Liver (tissue), 9 donors: ENCODE data around the gene TMEM107. TPM values are rescaled to one million over a fixed set of nuclear protein-coding genes. Genes with fewer than 3 reads are reported as not detected.
A peak's percentile ranks its signal among the peaks of the same experiment; 100 is the strongest.

Experiments used
- DNase-seq: peaks from one replicate; pipeline ENCODE4 v3.0.0-alpha.2; 2017; ENCODE audit warnings: low spot score
- H3K27ac ChIP-seq, 2 donors: one replicate each; pipeline ENCODE4 v1.7.0; 2013; ENCODE audit warnings: inconsistent platforms in 2 of 2, low read length in 2 of 2, control low read depth in 1 of 2, low read depth in 1 of 2, mild to moderate bottlenecking in 1 of 2
- H3K27me3 ChIP-seq, 4 donors: one replicate each; pipeline versions ENCODE4 v1.6.1 to v1.7.0; 2013; ENCODE audit warnings: low read length in 3 of 4, inconsistent platforms in 1 of 4, mild to moderate bottlenecking in 1 of 4, moderate library complexity in 1 of 4; ENCODE audit not compliant: control insufficient read depth in 4 of 4, insufficient read depth in 4 of 4
- H3K36me3 ChIP-seq, 4 donors: one replicate each; pipeline versions ENCODE4 v1.6.1 to v1.7.0; 2013; ENCODE audit warnings: low read length in 3 of 4, mild to moderate bottlenecking in 3 of 4, low read depth in 1 of 4, moderate library complexity in 1 of 4; ENCODE audit not compliant: control insufficient read depth in 4 of 4, insufficient read depth in 3 of 4
- H3K4me1 ChIP-seq, 4 donors: one replicate each; pipeline versions ENCODE4 v1.6.1 to v1.7.0; 2013; ENCODE audit warnings: low read length in 3 of 4, mild to moderate bottlenecking in 3 of 4, moderate library complexity in 1 of 4; ENCODE audit not compliant: control insufficient read depth in 4 of 4, insufficient read depth in 4 of 4
- H3K4me3 ChIP-seq, 3 donors: one replicate each; pipeline versions ENCODE4 v1.6.1 to v1.7.0; 2013; ENCODE audit warnings: low read length in 3 of 3, control low read depth in 1 of 3, low read depth in 1 of 3, mild to moderate bottlenecking in 1 of 3
- H3K9ac ChIP-seq, 2 donors: one replicate each; pipeline ENCODE4 v1.7.0; 2013; ENCODE audit warnings: low read length in 2 of 2, mild to moderate bottlenecking in 2 of 2, moderate library complexity in 2 of 2, control low read depth in 1 of 2, low read depth in 1 of 2
- H3K9me3 ChIP-seq, 4 donors: one replicate each; pipeline versions ENCODE4 v1.6.1 to v1.7.0; 2013; ENCODE audit warnings: low read length in 3 of 4; ENCODE audit not compliant: control insufficient read depth in 4 of 4
- EGR1 ChIP-seq, 2 donors: IDR thresholded peaks; 2 replicates each; pipeline ENCODE4 v1.6.1; 2016 to 2018; ENCODE audit warnings: antibody characterized with exemption in 2 of 2, low read depth in 2 of 2
- FOXA1 ChIP-seq: IDR thresholded peaks from 2 replicates; pipeline ENCODE4 v1.6.1; 2016; ENCODE audit warnings: antibody characterized with exemption
- FOXA2 ChIP-seq: IDR thresholded peaks from 2 replicates; pipeline ENCODE4 v1.6.1; 2016; ENCODE audit warnings: antibody characterized with exemption
- GABPA ChIP-seq, 2 donors: IDR thresholded peaks in 1 of 2; conservative IDR thresholded peaks in 1 of 2; 2 replicates each; pipeline ENCODE4 v1.6.1; 2016; ENCODE audit warnings: antibody characterized with exemption in 2 of 2, mild to moderate bottlenecking in 1 of 2, moderate library complexity in 1 of 2
- HNF4A ChIP-seq, 2 donors: conservative IDR thresholded peaks; 2 replicates each; pipeline ENCODE4 v1.6.1; 2016; ENCODE audit warnings: antibody characterized with exemption in 2 of 2, mild to moderate bottlenecking in 2 of 2
- HNF4G ChIP-seq: IDR thresholded peaks from 2 replicates; pipeline ENCODE4 v1.6.1; 2016; ENCODE audit warnings: antibody characterized with exemption
- JUND ChIP-seq, 2 donors: IDR thresholded peaks; 2 replicates each; pipeline ENCODE4 v1.6.1; 2016; ENCODE audit warnings: antibody characterized with exemption in 2 of 2
- MAX ChIP-seq: IDR thresholded peaks from 2 replicates; pipeline ENCODE4 v1.6.1; 2016; ENCODE audit warnings: antibody characterized with exemption
- NR2F2 ChIP-seq: IDR thresholded peaks from 2 replicates; pipeline ENCODE4 v1.6.1; 2016; ENCODE audit warnings: antibody characterized with exemption
- RAD21 ChIP-seq, 2 donors: IDR thresholded peaks; 2 replicates each; pipeline ENCODE4 v1.6.1; 2016; ENCODE audit warnings: antibody characterized with exemption in 2 of 2, mild to moderate bottlenecking in 2 of 2
- RXRA ChIP-seq, 2 donors: IDR thresholded peaks; 2 replicates each; pipeline ENCODE4 v1.6.1; 2017 to 2018; ENCODE audit warnings: antibody characterized with exemption in 2 of 2, mild to moderate bottlenecking in 1 of 2
- SP1 ChIP-seq: IDR thresholded peaks from 2 replicates; pipeline ENCODE4 v1.6.1; 2018; ENCODE audit warnings: antibody characterized with exemption, mild to moderate bottlenecking
- TAF1 ChIP-seq: conservative IDR thresholded peaks from 2 replicates; pipeline ENCODE4 v1.6.1; 2016; ENCODE audit warnings: antibody characterized with exemption, mild to moderate bottlenecking
- YY1 ChIP-seq: IDR thresholded peaks from 2 replicates; pipeline ENCODE4 v1.6.1; 2016; ENCODE audit warnings: antibody characterized with exemption, mild to moderate bottlenecking
- ZBTB33 ChIP-seq: IDR thresholded peaks from 2 replicates; pipeline ENCODE4 v1.6.1; 2016; ENCODE audit warnings: antibody characterized with exemption
- WGBS: extraction: QIAGEN DNeasy Blood & Tissue Kit; methylation state at CpG from one replicate; pipeline ENCODE4 v1.1.7; 2013; 5-methylcytosine and 5-hydroxymethylcytosine counted together
- polyA plus RNA-seq, 2 donors: library from polyadenylated mRNA; stranded (reverse) in 1 of 2; unstranded in 1 of 2; fragments of 200-250 nt in 1 of 2; fragments of >200 nt in 1 of 2; fragmentation: Nextera tagmentation in 1 of 2; extraction: Ambion mirVana in 1 of 2; gene quantifications; one replicate each; pipeline versions ENCODE4 v1.2.1 to v1.2.3, GENCODE V29; 2013 to 2015
- total RNA-seq, 2 donors: library from RNA; depleted of rRNA; stranded (reverse); fragments of >200 nt; gene quantifications; one replicate each; pipeline ENCODE4 v1.2.3, GENCODE V29; 2014
- TF ChIP-seq, protein P1 (sequence below): IDR thresholded peaks from 2 replicates; pipeline ENCODE4 v1.6.1; 2016; ENCODE audit warnings: antibody characterized with exemption, mild to moderate bottlenecking
- TF ChIP-seq, protein P2 (sequence below): IDR thresholded peaks from 2 replicates; pipeline ENCODE4 v1.6.1; 2016; ENCODE audit warnings: antibody characterized with exemption
- TF ChIP-seq, protein P3 (sequence below): fragments of 150-350 bp; IDR thresholded peaks from 2 replicates; pipeline ENCODE4 v1.5.1; 2017; ENCODE audit warnings: improper control_type of control experiment, low read depth, low read length; ENCODE audit not compliant: missing input control
- donor health status: healthy.
- donor health status: healthy.
- donor health status: healthy.
- donor health status: healthy.
- donor health status: healthy.

The TMEM107 gene
- total and polyA plus RNA-seq, 4 donors, result 3.0 to 8.4 (median 4.2) TPM

DNA sequence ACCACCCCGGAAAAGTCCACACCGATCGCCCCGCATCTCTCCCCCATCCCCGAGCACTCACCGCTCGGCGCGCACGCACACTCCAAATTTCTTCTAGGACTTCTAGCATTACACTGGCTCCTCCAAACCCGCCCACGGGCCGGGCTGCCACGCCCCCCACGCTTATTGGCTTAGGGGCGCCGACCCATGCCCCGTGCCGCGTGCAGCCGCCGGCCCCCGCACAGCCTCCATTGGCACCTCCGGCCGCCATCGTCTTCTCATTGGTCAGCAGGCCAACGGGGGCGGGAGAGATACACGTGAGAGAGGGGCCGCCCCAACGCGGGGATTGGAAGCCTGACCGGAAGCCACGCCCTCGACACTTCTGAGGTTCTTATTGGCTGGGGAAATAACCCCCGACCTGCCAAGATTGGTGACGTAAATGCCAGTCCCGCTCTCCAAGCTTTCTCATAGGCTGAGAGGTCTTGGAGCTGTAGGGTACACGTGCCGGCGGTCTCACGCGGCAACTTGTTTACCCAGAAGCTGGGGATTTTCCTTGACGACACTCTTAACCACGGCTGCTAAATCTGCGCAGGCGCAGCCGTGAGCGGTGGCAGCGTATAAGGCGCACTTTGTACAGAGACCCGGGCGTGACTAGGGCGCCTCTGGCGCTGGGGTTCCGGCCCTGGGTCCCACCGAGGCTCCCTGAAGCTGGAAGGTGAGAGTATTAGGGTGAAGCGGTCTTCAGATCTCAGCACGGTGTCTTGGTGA, 19.8 kb downstream of the TMEM107 start:
- TF ChIP-seq, protein P1, sequence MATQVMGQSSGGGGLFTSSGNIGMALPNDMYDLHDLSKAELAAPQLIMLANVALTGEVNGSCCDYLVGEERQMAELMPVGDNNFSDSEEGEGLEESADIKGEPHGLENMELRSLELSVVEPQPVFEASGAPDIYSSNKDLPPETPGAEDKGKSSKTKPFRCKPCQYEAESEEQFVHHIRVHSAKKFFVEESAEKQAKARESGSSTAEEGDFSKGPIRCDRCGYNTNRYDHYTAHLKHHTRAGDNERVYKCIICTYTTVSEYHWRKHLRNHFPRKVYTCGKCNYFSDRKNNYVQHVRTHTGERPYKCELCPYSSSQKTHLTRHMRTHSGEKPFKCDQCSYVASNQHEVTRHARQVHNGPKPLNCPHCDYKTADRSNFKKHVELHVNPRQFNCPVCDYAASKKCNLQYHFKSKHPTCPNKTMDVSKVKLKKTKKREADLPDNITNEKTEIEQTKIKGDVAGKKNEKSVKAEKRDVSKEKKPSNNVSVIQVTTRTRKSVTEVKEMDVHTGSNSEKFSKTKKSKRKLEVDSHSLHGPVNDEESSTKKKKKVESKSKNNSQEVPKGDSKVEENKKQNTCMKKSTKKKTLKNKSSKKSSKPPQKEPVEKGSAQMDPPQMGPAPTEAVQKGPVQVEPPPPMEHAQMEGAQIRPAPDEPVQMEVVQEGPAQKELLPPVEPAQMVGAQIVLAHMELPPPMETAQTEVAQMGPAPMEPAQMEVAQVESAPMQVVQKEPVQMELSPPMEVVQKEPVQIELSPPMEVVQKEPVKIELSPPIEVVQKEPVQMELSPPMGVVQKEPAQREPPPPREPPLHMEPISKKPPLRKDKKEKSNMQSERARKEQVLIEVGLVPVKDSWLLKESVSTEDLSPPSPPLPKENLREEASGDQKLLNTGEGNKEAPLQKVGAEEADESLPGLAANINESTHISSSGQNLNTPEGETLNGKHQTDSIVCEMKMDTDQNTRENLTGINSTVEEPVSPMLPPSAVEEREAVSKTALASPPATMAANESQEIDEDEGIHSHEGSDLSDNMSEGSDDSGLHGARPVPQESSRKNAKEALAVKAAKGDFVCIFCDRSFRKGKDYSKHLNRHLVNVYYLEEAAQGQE, result peak; percentile 94
- peak; percentile 97 for TF ChIP-seq TAF1
- TF ChIP-seq, protein P2, sequence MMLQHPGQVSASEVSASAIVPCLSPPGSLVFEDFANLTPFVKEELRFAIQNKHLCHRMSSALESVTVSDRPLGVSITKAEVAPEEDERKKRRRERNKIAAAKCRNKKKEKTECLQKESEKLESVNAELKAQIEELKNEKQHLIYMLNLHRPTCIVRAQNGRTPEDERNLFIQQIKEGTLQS, result peak; percentile 41
- peak; percentile 10 to 23 for TF ChIP-seq RAD21 (IDR thresholded peaks at IDR 0.05)
- peak; percentile 57 for TF ChIP-seq HNF4G
- peak; percentile 99 for TF ChIP-seq EGR1 (IDR thresholded peaks at IDR 0.05; ENCODE audit: low read depth in 2 of 2)
- TF ChIP-seq FOXA1, result peak; percentile 96
- TF ChIP-seq SP1, result peak; percentile 99
- peak; percentile 77 for TF ChIP-seq ZBTB33
- peak; percentile 94 for TF ChIP-seq FOXA2
- peak; percentile 54 to 58 for TF ChIP-seq RXRA (IDR thresholded peaks at IDR 0.05)
- TF ChIP-seq, protein P3, sequence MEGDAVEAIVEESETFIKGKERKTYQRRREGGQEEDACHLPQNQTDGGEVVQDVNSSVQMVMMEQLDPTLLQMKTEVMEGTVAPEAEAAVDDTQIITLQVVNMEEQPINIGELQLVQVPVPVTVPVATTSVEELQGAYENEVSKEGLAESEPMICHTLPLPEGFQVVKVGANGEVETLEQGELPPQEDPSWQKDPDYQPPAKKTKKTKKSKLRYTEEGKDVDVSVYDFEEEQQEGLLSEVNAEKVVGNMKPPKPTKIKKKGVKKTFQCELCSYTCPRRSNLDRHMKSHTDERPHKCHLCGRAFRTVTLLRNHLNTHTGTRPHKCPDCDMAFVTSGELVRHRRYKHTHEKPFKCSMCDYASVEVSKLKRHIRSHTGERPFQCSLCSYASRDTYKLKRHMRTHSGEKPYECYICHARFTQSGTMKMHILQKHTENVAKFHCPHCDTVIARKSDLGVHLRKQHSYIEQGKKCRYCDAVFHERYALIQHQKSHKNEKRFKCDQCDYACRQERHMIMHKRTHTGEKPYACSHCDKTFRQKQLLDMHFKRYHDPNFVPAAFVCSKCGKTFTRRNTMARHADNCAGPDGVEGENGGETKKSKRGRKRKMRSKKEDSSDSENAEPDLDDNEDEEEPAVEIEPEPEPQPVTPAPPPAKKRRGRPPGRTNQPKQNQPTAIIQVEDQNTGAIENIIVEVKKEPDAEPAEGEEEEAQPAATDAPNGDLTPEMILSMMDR, result no peak
- peak; percentile 81 for TF ChIP-seq NR2F2
- TF ChIP-seq JUND (IDR thresholded peaks at IDR 0.05), result peak; percentile 70 to 84
- TF ChIP-seq YY1, result peak; percentile 94
- TF ChIP-seq MAX, result peak; percentile 91
- TF ChIP-seq GABPA (IDR thresholded peaks at IDR 0.05 in 1 of 2, conservative IDR thresholded peaks at IDR 0.05 in 1 of 2), result peak in 1 of 2 donors; percentile 86
- peak; percentile 65 for TF ChIP-seq HNF4A (conservative IDR thresholded peaks at IDR 0.05)
- WGBS, result under 1% methylated on average over 59 of the region's 59 CpGs

More for the DNA sequence above, 19.8 kb downstream of the TMEM107 start:
- H3K9ac ChIP-seq, result peak overlapping the region; percentile 95 to 100
- no peaks in the 10 kb centered on the region for H3K9me3 ChIP-seq
- H3K4me3 ChIP-seq, result peak overlapping the region; percentile 69 to 99 (median 89)
- peak; percentile 98 for DNase-seq
- peak overlapping the region; percentile 97 to 99 for H3K27ac ChIP-seq
- H3K4me1 ChIP-seq, result peaks cover 9 to 62% (median 41%) of the 10 kb centered on the region in 4 donors
- H3K36me3 ChIP-seq, result peaks cover 2 to 10% (median 6%) of the 10 kb centered on the region in 4 donors
- no peaks in the 10 kb centered on the region for H3K27me3 ChIP-seq
